ENCODE measurements around the gene A1BG. TPM values are rescaled to one million over a fixed set of nuclear protein-coding genes. Genes with fewer than 3 reads are reported as not detected.
A peak's percentile ranks its signal among the peaks of the same experiment; 100 is the strongest.

The A1BG gene
- total and polyA plus RNA-seq, 4 donors, result 521 to 2,157 (median 1,029) TPM

- peaks cover 0 to 15% (median 12%) of the 10 kb centered on the region in 4 donors for H3K36me3 ChIP-seq (ENCODE audit: control insufficient read depth in 4 of 4, insufficient read depth in 3 of 4, low read depth in 1 of 4, low read length in 3 of 4)
- peaks cover 12 to 38% (median 31%) of the 10 kb centered on the region in 4 donors for H3K4me1 ChIP-seq (ENCODE audit: control insufficient read depth in 4 of 4, insufficient read depth in 4 of 4, low read length in 3 of 4)
- H3K9me3 ChIP-seq (ENCODE audit: control insufficient read depth in 4 of 4, low read length in 3 of 4), result peaks cover 0 to 3% (median 0%) of the 10 kb centered on the region in 4 donors
- TF ChIP-seq GABPA (IDR thresholded peaks at IDR 0.05 in 1 of 2, conservative IDR thresholded peaks at IDR 0.05 in 1 of 2), result no peak
- no peak for TF ChIP-seq YY1 (IDR thresholded peaks at IDR 0.05)
- no peak for TF ChIP-seq RAD21 (IDR thresholded peaks at IDR 0.05)
- TF ChIP-seq REST (IDR thresholded peaks at IDR 0.05), result no peak
- no peak for TF ChIP-seq NR2F2 (IDR thresholded peaks at IDR 0.05)
- no peak for TF ChIP-seq FOXA1 (IDR thresholded peaks at IDR 0.05)
- TF ChIP-seq EGR1 (IDR thresholded peaks at IDR 0.05; ENCODE audit: low read depth in 2 of 2), result no peak
- no peak for TF ChIP-seq TAF1 (conservative IDR thresholded peaks at IDR 0.05)
- no peaks in the 10 kb centered on the region for H3K27me3 ChIP-seq (ENCODE audit: control insufficient read depth in 4 of 4, insufficient read depth in 4 of 4, low read length in 3 of 4)
- no peak for DNase-seq (ENCODE audit: low spot score)
- H3K4me3 ChIP-seq (ENCODE audit: low read depth in 1 of 3, low read length in 3 of 3), result no peak overlapping the region
- H3K27ac ChIP-seq (ENCODE audit: low read depth in 1 of 2, low read length in 2 of 2), result no peak overlapping the region
- 96% methylated on average over 19 of the region's 19 CpGs for WGBS
- H3K9ac ChIP-seq (ENCODE audit: low read depth in 1 of 2, low read length in 2 of 2), result no peak overlapping the region
These were observed 18.5 kb downstream of the A1BG start for GRCh38 chr19:58334691-58335249.

- Histone ChIP-seq H3K27me3 (ENCODE audit: control insufficient read depth in 4 of 4, insufficient read depth in 4 of 4, low read length in 3 of 4) (no peaks in the 10 kb centered on the region), H3K36me3 (ENCODE audit: control insufficient read depth in 4 of 4, insufficient read depth in 3 of 4, low read depth in 1 of 4, low read length in 3 of 4) (peaks cover 0 to 4% (median 2%) of the 10 kb centered on the region in 4 donors), H3K4me3 (ENCODE audit: low read depth in 1 of 3, low read length in 3 of 3) (no peak overlapping the region), H3K9me3 (ENCODE audit: control insufficient read depth in 4 of 4, low read length in 3 of 4) (no peaks in the 10 kb centered on the region), H3K9ac (ENCODE audit: low read depth in 1 of 2, low read length in 2 of 2) (no peak overlapping the region), H3K27ac (ENCODE audit: low read depth in 1 of 2, low read length in 2 of 2) (no peak overlapping the region), H3K4me1 (ENCODE audit: control insufficient read depth in 4 of 4, insufficient read depth in 4 of 4, low read length in 3 of 4) (peaks cover 14 to 51% (median 45%) of the 10 kb centered on the region in 4 donors)
- no peak for TF ChIP-seq RXRA (IDR thresholded peaks at IDR 0.05)
- no peak for TF ChIP-seq TAF1 (conservative IDR thresholded peaks at IDR 0.05)
- no peak for TF ChIP-seq CTCF (IDR thresholded peaks at IDR 0.05; ENCODE audit: low read depth, low read length, missing input control)
- TF ChIP-seq YY1 (IDR thresholded peaks at IDR 0.05), result no peak
- TF ChIP-seq HNF4G (IDR thresholded peaks at IDR 0.05), result no peak
- no peak for TF ChIP-seq HNF4A (conservative IDR thresholded peaks at IDR 0.05)
- no peak for TF ChIP-seq FOXA1 (IDR thresholded peaks at IDR 0.05)
- no peak for DNase-seq (ENCODE audit: low spot score)
- WGBS, result 95% methylated on average over 1 of the region's 1 CpG
These were observed 20.6 kb downstream of the A1BG start for GRCh38 chr19:58332697-58333096.

GRCh38 chr19:58330458-58330857 lies 22.8 kb downstream of the A1BG start:
- no peak for DNase-seq (ENCODE audit: low spot score)
- WGBS, result 62% methylated on average over 4 of the region's 4 CpGs
- TF ChIP-seq REST (IDR thresholded peaks at IDR 0.05) (no peak), NR2F2 (IDR thresholded peaks at IDR 0.05) (no peak), GABPA (IDR thresholded peaks at IDR 0.05 in 1 of 2, conservative IDR thresholded peaks at IDR 0.05 in 1 of 2) (peak in 1 of 2 donors; percentile 30), TAF1 (conservative IDR thresholded peaks at IDR 0.05) (no peak), JUND (IDR thresholded peaks at IDR 0.05) (peak; percentile 60 to 67), FOXA1 (IDR thresholded peaks at IDR 0.05) (no peak), ZBTB33 (IDR thresholded peaks at IDR 0.05) (no peak), FOXA2 (IDR thresholded peaks at IDR 0.05) (no peak), HNF4A (conservative IDR thresholded peaks at IDR 0.05) (peak; percentile 9 to 38), ATF3 (IDR thresholded peaks at IDR 0.05) (no peak)

More at GRCh38 chr19:58330458-58330857, 22.8 kb downstream of the A1BG start:
- Histone ChIP-seq H3K36me3 (ENCODE audit: control insufficient read depth in 4 of 4, insufficient read depth in 3 of 4, low read depth in 1 of 4, low read length in 3 of 4) (peaks cover 0 to 4% (median 2%) of the 10 kb centered on the region in 4 donors), H3K27me3 (ENCODE audit: control insufficient read depth in 4 of 4, insufficient read depth in 4 of 4, low read length in 3 of 4) (no peaks in the 10 kb centered on the region), H3K9me3 (ENCODE audit: control insufficient read depth in 4 of 4, low read length in 3 of 4) (no peaks in the 10 kb centered on the region), H3K4me1 (ENCODE audit: control insufficient read depth in 4 of 4, insufficient read depth in 4 of 4, low read length in 3 of 4) (peaks cover 2 to 49% (median 40%) of the 10 kb centered on the region in 4 donors), H3K27ac (ENCODE audit: low read depth in 1 of 2, low read length in 2 of 2) (peak overlapping the region; percentile 44 to 45), H3K9ac (ENCODE audit: low read depth in 1 of 2, low read length in 2 of 2) (no peak overlapping the region), H3K4me3 (ENCODE audit: low read depth in 1 of 3, low read length in 3 of 3) (no peak overlapping the region)

Data from liver (tissue), 9 donors.